ENCODE measurements around the gene C4orf51. TPM values are rescaled to one million over a fixed set of nuclear protein-coding genes. Genes with fewer than 3 reads are reported as not detected.
"Not testable (repeated sequence)": the region's sequence is repeated elsewhere in the genome, so short reads cannot be mapped to it uniquely, and the experiment has no call there.

Gene C4orf51
- total RNA-seq, result not detected in 2 replicates
- long read RNA-seq, partial matches to known transcripts, result 0 of 1 reads
- long read RNA-seq, other reads (novel, unspliced or antisense), result 1 of 1 reads

GRCh38 chr4:145679991-145680455, at the start of gene C4orf51:
TSS of gene C4orf51 (plus strand) at chr4:145680146. CDS start at chr4:145680204, 58 bp downstream.
- Mint-ChIP-seq H3K4me1 (peaks cover 10% of the 10 kb centered on the region), H3K9me3 (peaks cover 6% of the 10 kb centered on the region), H3K36me3 (ENCODE audit: low read depth) (peaks cover 6% of the 10 kb centered on the region), H3K27me3 (ENCODE audit: low read depth) (no peaks in the 10 kb centered on the region), H3K4me3 (no peak within 1 kb of the TSS), H3K27ac (ENCODE audit: unreplicated experiment) (no peak within 1 kb of the TSS)
- no peak for TF ChIP-seq CTCF (conservative IDR thresholded peaks at IDR 0.05)
- DNase-seq (ENCODE audit: low read depth, low spot score), result no peak

- Mint-ChIP-seq H3K27me3 (ENCODE audit: low read depth) (no peaks in the 10 kb centered on the region), H3K4me1 (peaks cover 10% of the 10 kb centered on the region), H3K9me3 (no peaks in the 10 kb centered on the region), H3K27ac (ENCODE audit: unreplicated experiment) (no peak overlapping the region), H3K4me3 (no peak overlapping the region), H3K36me3 (ENCODE audit: low read depth) (peaks cover 8% of the 10 kb centered on the region)
- no peak for DNase-seq (ENCODE audit: low read depth, low spot score)
- no peak for TF ChIP-seq CTCF (conservative IDR thresholded peaks at IDR 0.05)
Measured at GRCh38 chr4:145635117-145635516, 44.8 kb upstream of the C4orf51 start.

- peaks cover 7% of the 10 kb centered on the region for H3K36me3 Mint-ChIP-seq (ENCODE audit: low read depth)
- H3K4me3 Mint-ChIP-seq, result no peak overlapping the region
- DNase-seq (ENCODE audit: low read depth, low spot score), result no peak
- H3K27me3 Mint-ChIP-seq (ENCODE audit: low read depth), result no peaks in the 10 kb centered on the region
- H3K27ac Mint-ChIP-seq (ENCODE audit: unreplicated experiment), result no peak overlapping the region
- no peak for TF ChIP-seq CTCF (conservative IDR thresholded peaks at IDR 0.05)
- peaks cover 10% of the 10 kb centered on the region for H3K4me1 Mint-ChIP-seq
- no peaks in the 10 kb centered on the region for H3K9me3 Mint-ChIP-seq
Measured at GRCh38 chr4:145635630-145636029, 44.3 kb upstream of the C4orf51 start.

- H3K9me3 Mint-ChIP-seq, result no peaks in the 10 kb centered on the region
- peaks cover 4% of the 10 kb centered on the region for H3K36me3 Mint-ChIP-seq (ENCODE audit: low read depth)
- DNase-seq (ENCODE audit: low read depth, low spot score), result no peak
- no peak overlapping the region for H3K4me3 Mint-ChIP-seq
- H3K27ac Mint-ChIP-seq (ENCODE audit: unreplicated experiment), result no peak overlapping the region
- no peaks in the 10 kb centered on the region for H3K4me1 Mint-ChIP-seq
- no peak for TF ChIP-seq CTCF (conservative IDR thresholded peaks at IDR 0.05)
- no peaks in the 10 kb centered on the region for H3K27me3 Mint-ChIP-seq (ENCODE audit: low read depth)
Measured at GRCh38 chr4:145639186-145639698, 40.7 kb upstream of the C4orf51 start.

- not testable (repeated sequence) for H3K9me3 Mint-ChIP-seq; H3K27ac Mint-ChIP-seq (ENCODE audit: unreplicated experiment); H3K36me3 Mint-ChIP-seq (ENCODE audit: low read depth); H3K4me1 Mint-ChIP-seq; DNase-seq (ENCODE audit: low read depth, low spot score); H3K4me3 Mint-ChIP-seq; H3K27me3 Mint-ChIP-seq (ENCODE audit: low read depth)
Measured at GRCh38 chr4:145640236-145640635, 39.7 kb upstream of the C4orf51 start.

- Mint-ChIP-seq H3K27me3 (ENCODE audit: low read depth) (no peaks in the 10 kb centered on the region), H3K27ac (ENCODE audit: unreplicated experiment) (no peak overlapping the region), H3K4me3 (no peak overlapping the region), H3K9me3 (no peaks in the 10 kb centered on the region), H3K36me3 (ENCODE audit: low read depth) (peaks cover 4% of the 10 kb centered on the region), H3K4me1 (no peaks in the 10 kb centered on the region)
- no peak for TF ChIP-seq CTCF (conservative IDR thresholded peaks at IDR 0.05)
- DNase-seq (ENCODE audit: low read depth, low spot score), result no peak
Measured at GRCh38 chr4:145643295-145643694, 36.7 kb upstream of the C4orf51 start.

Measured in neural crest cell (in vitro differentiated cells).